Esophagus squamous epithelium (tissue), 5 donors: ENCODE data around the gene MAPK7. TPM values are rescaled to one million over a fixed set of nuclear protein-coding genes. Genes with fewer than 3 reads are reported as not detected.

Experiments used
- DNase-seq: peaks from one replicate; lab custom pipeline; 2025; lab: John Stamatoyannopoulos, UW
- H3K27ac ChIP-seq, 4 donors: fragments of 200-600 bp; sonication (generic); one replicate each; pipeline ENCODE4 v1.5.1; 2016 to 2019; ENCODE audit warnings: mild to moderate bottlenecking in 1 of 4
- H3K27me3 ChIP-seq, 4 donors: fragments of 200-600 bp; sonication (generic); 1 replicate in 3 of 4; 2 replicates in 1 of 4; pipeline versions ENCODE4 v1.5.1 to v1.6.0; 2017 to 2021; ENCODE audit warnings: antibody characterized with exemption in 1 of 4
- H3K36me3 ChIP-seq, 3 donors: fragments of 200-600 bp; sonication (generic); one replicate each; pipeline ENCODE4 v1.5.1; 2016 to 2019
- H3K4me1 ChIP-seq, 3 donors: fragments of 200-600 bp; sonication (generic); one replicate each; pipeline ENCODE4 v1.5.1; 2017 to 2019
- H3K4me3 ChIP-seq, 4 donors: fragments of 200-600 bp; sonication (generic); 1 replicate in 3 of 4; 2 replicates in 1 of 4; pipeline ENCODE4 v1.5.1; 2016 to 2019; ENCODE audit warnings: mild to moderate bottlenecking in 2 of 4, moderate library complexity in 1 of 4
- H3K9me3 ChIP-seq, 3 donors: fragments of 200-600 bp; sonication (generic); one replicate each; pipeline ENCODE4 v1.5.1; 2016 to 2019
- CTCF ChIP-seq, 6 experiments: fragments of 450-650 bp in 4 of 6; fragments of 200-600 bp in 2 of 6; sonication (generic) in 2 of 6; IDR thresholded peaks; one replicate each; pipeline ENCODE4 v1.5.1; 2016 to 2019; ENCODE audit warnings: antibody characterized with exemption in 6 of 6, mild to moderate bottlenecking in 4 of 6, moderate library complexity in 4 of 6
- POLR2A ChIP-seq, 4 donors: fragments of 450-650 bp; IDR thresholded peaks; one replicate each; pipeline ENCODE4 v1.6.1; 2017; ENCODE audit warnings: antibody characterized with exemption in 4 of 4, mild to moderate bottlenecking in 4 of 4, moderate library complexity in 3 of 4
- WGBS, 2 donors: methylation state at CpG; one replicate each; pipeline ENCODE4 v1.1.5; 2018; 5-methylcytosine and 5-hydroxymethylcytosine counted together
- intact Hi-C: fragments of 100-400 bp; cut with DNase I; formaldehyde crosslinking; loops from one replicate; pipeline ENCODE4 v1.15.0; 2022
- total RNA-seq, 4 donors: library from RNA; depleted of rRNA; stranded (reverse); fragments of >200 nt; gene quantifications; one replicate each; pipeline ENCODE4 v1.1.0, GENCODE V29; 2016
- donor health status: DM: yes; HTN: yes; CAD: no.

MAPK7 gene
- 10 to 100 TPM; 22.6 to 39.7 (median 28.1) TPM for total RNA-seq

GRCh38 chr17:19378416-19379360, at the start of gene MAPK7:
Gene MAPK7 (plus strand): TSS chr17:19378498. CDS start chr17:19378901, 403 bp downstream.
- Histone ChIP-seq H3K27ac (peak within 1 kb of the TSS; percentile 90 to 99 (median 96)), H3K9me3 (no peaks in the 10 kb centered on the region), H3K4me3 (peak within 1 kb of the TSS; percentile 59 to 89 (median 75)), H3K4me1 (peaks cover 20 to 70% (median 29%) of the 10 kb centered on the region in 3 donors), H3K36me3 (peaks cover 23 to 46% (median 24%) of the 10 kb centered on the region in 3 donors), H3K27me3 (no peaks in the 10 kb centered on the region)
- no peak for DNase-seq
- TF ChIP-seq POLR2A (IDR thresholded peaks at IDR 0.05): peak in 2 of 4 donors; percentile 8 to 64
- no peak for TF ChIP-seq CTCF (IDR thresholded peaks at IDR 0.05)
- WGBS, 2 donors: 0 to 32% methylated on average over 3 to 13 of the region's 69 CpGs
- intact Hi-C loops: loop anchor here (5.0 kb wide), 1 partner anchor 69 kb away; no protein-coding TSS in a partner anchor

GRCh38 chr17:19329136-19329535, 49.2 kb upstream of the MAPK7 start:
- no peaks in the 10 kb centered on the region for H3K27me3 ChIP-seq
- no peak for DNase-seq
- no peaks in the 10 kb centered on the region for H3K4me1 ChIP-seq
- H3K4me3 ChIP-seq: no peak overlapping the region
- TF ChIP-seq POLR2A (IDR thresholded peaks at IDR 0.05) (no peak), CTCF (IDR thresholded peaks at IDR 0.05) (no peak)
- H3K36me3 ChIP-seq: peaks cover 5 to 91% (median 17%) of the 10 kb centered on the region in 3 donors
- H3K27ac ChIP-seq: no peak overlapping the region
- intact Hi-C loops: no loop called here
- 100% methylated on average over 1 of the region's 2 CpGs; no CpG with 5 or more reads in 1 of the 2 donors for WGBS, 2 donors
- H3K9me3 ChIP-seq: no peaks in the 10 kb centered on the region

- Histone ChIP-seq H3K27ac (no peak overlapping the region), H3K27me3 (no peaks in the 10 kb centered on the region), H3K4me3 (no peak overlapping the region), H3K4me1 (no peaks in the 10 kb centered on the region), H3K9me3 (no peaks in the 10 kb centered on the region), H3K36me3 (peaks cover 6 to 91% (median 18%) of the 10 kb centered on the region in 3 donors)
- no peak for TF ChIP-seq POLR2A (IDR thresholded peaks at IDR 0.05)
- no peak for TF ChIP-seq CTCF (IDR thresholded peaks at IDR 0.05)
- intact Hi-C loops: no loop called here
- no peak for DNase-seq
- WGBS, 2 donors: 93 to 100% methylated on average over 2 of the region's 2 CpGs
These were observed 48.5 kb upstream of the MAPK7 start for GRCh38 chr17:19329839-19330238.

GRCh38 chr17:19330271-19330670, 48.0 kb upstream of the MAPK7 start:
- Histone ChIP-seq H3K36me3 (peaks cover 6 to 90% (median 18%) of the 10 kb centered on the region in 3 donors), H3K27me3 (no peaks in the 10 kb centered on the region), H3K4me1 (no peaks in the 10 kb centered on the region), H3K4me3 (no peak overlapping the region), H3K27ac (no peak overlapping the region), H3K9me3 (no peaks in the 10 kb centered on the region)
- intact Hi-C loops: no loop called here
- DNase-seq: no peak
- WGBS, 2 donors: 60 to 87% methylated on average over 1 to 3 of the region's 3 CpGs
- no peak for TF ChIP-seq CTCF (IDR thresholded peaks at IDR 0.05)
- TF ChIP-seq POLR2A (IDR thresholded peaks at IDR 0.05): no peak

- Histone ChIP-seq H3K36me3 (peaks cover 6 to 93% (median 18%) of the 10 kb centered on the region in 3 donors), H3K4me1 (no peaks in the 10 kb centered on the region), H3K27me3 (no peaks in the 10 kb centered on the region), H3K4me3 (no peak overlapping the region), H3K27ac (no peak overlapping the region), H3K9me3 (no peaks in the 10 kb centered on the region)
- no peak for DNase-seq
- intact Hi-C loops: no loop called here
- 62 to 64% methylated on average over 4 of the region's 4 CpGs for WGBS, 2 donors
- TF ChIP-seq CTCF (IDR thresholded peaks at IDR 0.05): no peak
- no peak for TF ChIP-seq POLR2A (IDR thresholded peaks at IDR 0.05)
These were observed 47.2 kb upstream of the MAPK7 start for GRCh38 chr17:19331134-19331533.
